K562 (cell line): ENCODE data around the gene CAPN7. TPM values are rescaled to one million over a fixed set of nuclear protein-coding genes. Genes with fewer than 3 reads are reported as not detected.

ENCODE experiments used
- ATAC-seq: fragments of 200-7000 bp; cut with Tn5 transposase; 3 replicates; pipeline ENCODE4 v1.9.1; 2020; ENCODE audit warnings: moderate library complexity
- BruUV-seq: library from RNA; stranded (reverse); fragments of 400-500 nt; replicated peaks from 2 replicates; lab custom pipeline; 2021; lab: Mats Ljungman, UMichigan
- CTCF ChIA-PET: fragments of 300-600 bp; formaldehyde crosslinking; extraction: SDS; loops from one replicate; lab custom pipeline; 2021; ENCODE audit warnings: low intra/inter-chr PET ratio; lab: Yijun Ruan, JAX
- POLR2A ChIA-PET: fragments of 300-600, 350-650 bp; sonication (Branson Sonifier 250); formaldehyde crosslinking; extraction: SDS; loops from one replicate; lab custom pipeline; 2021; ENCODE audit warnings: antibody characterized with exemption, inconsistent platforms; lab: Yijun Ruan, JAX
- DNase-seq, 4 experiments: peaks; one replicate each; pipeline versions ENCODE4 v3.0.0 to v3.0.0-alpha.2; 2011 to 2018; ENCODE audit warnings: low spot score in 3 of 4, mixed read lengths in 3 of 4; ENCODE audit errors: extremely low read depth in 1 of 4
- FAIRE-seq: peaks from 2 replicates; lab custom pipeline; 2011; peaks lifted over from hg19 to GRCh38; lab: Jason Lieb, UNC
- H2AFZ ChIP-seq: 2 replicates; pipeline ENCODE4 v1.6.0; 2011; ENCODE audit warnings: low read depth, low read length, control low read depth, inconsistent platforms
- H3K27ac ChIP-seq: fragments of 200-600 bp; 3 replicates; pipeline ENCODE4 v1.8.0; 2011; ENCODE audit warnings: low read depth, mild to moderate bottlenecking, control low read depth, inconsistent platforms, low read length, moderate library complexity, mixed read lengths; ENCODE audit errors: extremely low read depth
- H3K27me3 ChIP-seq, 2 experiments: fragments of 300-600 bp in 1 of 2; 2 replicates in 1 of 2; 3 replicates in 1 of 2; pipeline versions ENCODE4 v1.6.0 to v1.8.0; 2011; ENCODE audit warnings: inconsistent platforms in 2 of 2, low read length in 2 of 2, mild to moderate bottlenecking in 1 of 2, mixed read lengths in 1 of 2, moderate library complexity in 1 of 2; ENCODE audit not compliant: control insufficient read depth in 2 of 2, insufficient read depth in 2 of 2
- H3K36me3 ChIP-seq: fragments of 300-600 bp; 3 replicates; pipeline ENCODE4 v1.8.0; 2011; ENCODE audit warnings: mild to moderate bottlenecking, low read length, inconsistent platforms; ENCODE audit not compliant: control insufficient read depth, insufficient read depth
- H3K4me1 ChIP-seq, 2 experiments: fragments of 200-600 bp in 1 of 2; replicated peaks in 1 of 2; 2 replicates in 1 of 2; 3 replicates in 1 of 2; pipeline versions ENCODE4 v1.5.1 to v1.8.0; 2011; ENCODE audit warnings: inconsistent platforms in 2 of 2, low read length in 2 of 2, mild to moderate bottlenecking in 1 of 2, mixed read lengths in 1 of 2, moderate library complexity in 1 of 2; ENCODE audit not compliant: control insufficient read depth in 2 of 2, insufficient read depth in 2 of 2
- H3K4me2 ChIP-seq: 2 replicates; pipeline ENCODE4 v1.6.1; 2011; ENCODE audit warnings: low read length, control low read depth, inconsistent platforms, mixed read lengths; ENCODE audit not compliant: insufficient read depth
- H3K4me3 ChIP-seq: fragments of 200-600 bp; sonication (generic), shearing (Covaris generic); 2 replicates; pipeline ENCODE4 v1.5.1; 2016; ENCODE audit warnings: control low read depth, inconsistent platforms
- H3K79me2 ChIP-seq: fragments of 200-600 bp; 3 replicates; pipeline ENCODE4 v1.8.0; 2011; ENCODE audit warnings: low read length, inconsistent platforms; ENCODE audit not compliant: control insufficient read depth, insufficient read depth
- H3K9ac ChIP-seq, 2 experiments: 2 replicates each; pipeline versions ENCODE4 v1.6.0 to v1.6.1; 2011; ENCODE audit warnings: low read depth in 2 of 2, low read length in 2 of 2, control low read depth in 1 of 2, inconsistent platforms in 1 of 2, mild to moderate bottlenecking in 1 of 2, mixed read lengths in 1 of 2; ENCODE audit not compliant: insufficient read depth in 1 of 2
- H3K9me1 ChIP-seq: one replicate; pipeline ENCODE4 v1.6.0; 2011; ENCODE audit warnings: inconsistent platforms, mild to moderate bottlenecking, low read length, moderate library complexity; ENCODE audit not compliant: control insufficient read depth, insufficient read depth
- H3K9me3 ChIP-seq: replicated peaks from 2 replicates; pipeline ENCODE4 v1.5.1; 2011; ENCODE audit warnings: low read depth, low read length, inconsistent platforms; ENCODE audit not compliant: control insufficient read depth, insufficient read depth
- H4K20me1 ChIP-seq: replicated peaks from 2 replicates; pipeline ENCODE4 v1.6.1; 2011; ENCODE audit warnings: low read length, inconsistent platforms, mixed read lengths; ENCODE audit not compliant: control insufficient read depth, insufficient read depth
- CCAR2 ChIP-seq: fragments of 200-400 bp; formaldehyde crosslinking; IDR thresholded peaks from 2 replicates; pipeline ENCODE4 v1.6.1; 2017; ENCODE audit warnings: mild to moderate bottlenecking, low read depth, low read length
- CREBBP ChIP-seq: IDR thresholded peaks from one replicate; pipeline ENCODE4 v1.6.1; 2012; ENCODE audit warnings: low read depth, mild to moderate bottlenecking, control low read depth, inconsistent platforms, low read length
- HSF4 ChIP-seq: fragments of 250-450 bp; sonication (Bioruptor Pico); IDR thresholded peaks from 2 replicates; pipeline ENCODE4 v2.1.2; 2022; ENCODE audit warnings: mild to moderate bottlenecking, moderate library complexity, borderline replicate concordance
- L3MBTL2 ChIP-seq: fragments of 450-650 bp; IDR thresholded peaks from 2 replicates; pipeline ENCODE4 v1.6.1; 2016; ENCODE audit warnings: mild to moderate bottlenecking, moderate library complexity
- SREBF2 ChIP-seq: sonication (generic); formaldehyde crosslinking; IDR thresholded peaks from 2 replicates; pipeline ENCODE4 v1.4.0; 2020; ENCODE audit warnings: mild to moderate bottlenecking, missing genetic modification reagents
- ZNF174 ChIP-seq: fragments of 250-450 bp; sonication (Bioruptor Pico); IDR thresholded peaks from 2 replicates; pipeline ENCODE4 v1.4.0; 2020; ENCODE audit warnings: mild to moderate bottlenecking
- ZNF436 ChIP-seq: fragments of 250-450, 450-650 bp; sonication (Bioruptor Pico); formaldehyde crosslinking; IDR thresholded peaks from 2 replicates; pipeline ENCODE4 v1.7.0; 2020; ENCODE audit warnings: mild to moderate bottlenecking
- WGBS: fragments of 100-300 bp; shearing (Covaris generic); methylation state at CpG from one replicate; pipeline ENCODE4 v1.1.6; 2016; ENCODE audit warnings: low coverage, mixed read lengths; ENCODE audit not compliant: insufficient coverage; ENCODE audit errors: missing lambda C conversion rate; 5-methylcytosine and 5-hydroxymethylcytosine counted together
- in situ Hi-C: fragments of 300-500 bp; cut with MboI; formaldehyde crosslinking; loops from 4 replicates; pipeline ENCODE4 v1.15.0; 2018; ENCODE audit warnings: inconsistent platforms, mixed read lengths
- intact Hi-C: fragments of 100-400 bp; cut with micrococcal nuclease; formaldehyde crosslinking; loops from 2 replicates; pipeline ENCODE4 v1.14.2; 2022
- polyA plus RNA-seq, 8 experiments: library from polyadenylated mRNA; depleted of rRNA in 4 of 8; stranded (reverse) in 5 of 8; unstranded in 3 of 8; fragments of >200 nt; fragmentation: Nextera tagmentation in 2 of 8; fragmentation: Illumina TruSeq in 1 of 8; extraction: Ambion mirVana in 2 of 8; extraction: Trizol in 1 of 8; gene quantifications; 2 replicates each; pipeline versions ENCODE4 v1.2.1 to v1.2.3, GENCODE V29; 2011 to 2014; ENCODE audit warnings: inconsistent platforms in 1 of 8, missing spikeins in 1 of 8
- total RNA-seq, 7 experiments: library from RNA; depleted of rRNA in 6 of 7; stranded (reverse); fragments of >200 nt in 6 of 7; fragmentation: Illumina TruSeq in 2 of 7; extraction: Trizol in 2 of 7; gene quantifications; 2 replicates each; pipeline versions ENCODE4 v1.2.1 to v1.2.3, GENCODE V29; 2011 to 2021; ENCODE audit warnings: low replicate concordance in 1 of 7
- TF ChIP-seq, protein P1 (sequence below): fragments of 250-450 bp; sonication (Bioruptor Pico); IDR thresholded peaks from 2 replicates; pipeline ENCODE4 v1.4.0; 2020; ENCODE audit warnings: mild to moderate bottlenecking, moderate library complexity
- TF ChIP-seq, protein P2 (sequence below): fragments of 150-350 bp; conservative IDR thresholded peaks from 2 replicates; pipeline ENCODE4 v1.6.1; 2014; ENCODE audit warnings: low read length
- TF ChIP-seq, protein P3 (sequence below): sonication (generic); formaldehyde crosslinking; IDR thresholded peaks from 2 replicates; pipeline ENCODE4 v1.8.0; 2022; ENCODE audit warnings: mild to moderate bottlenecking, missing genetic modification reagents
- TF ChIP-seq, protein P4 (sequence below): fragments of 450-650 bp; formaldehyde crosslinking; IDR thresholded peaks from 2 replicates; pipeline ENCODE4 v1.4.0; 2020; ENCODE audit warnings: mild to moderate bottlenecking, moderate library complexity
- TF ChIP-seq, protein P5 (sequence below): sonication (generic); formaldehyde crosslinking; IDR thresholded peaks from 2 replicates; pipeline ENCODE4 v1.9.0; 2022; ENCODE audit warnings: mild to moderate bottlenecking, missing genetic modification reagents
- TF ChIP-seq, protein P6 (sequence below): IDR thresholded peaks from 2 replicates; pipeline ENCODE4 v1.6.1; 2014; ENCODE audit warnings: antibody characterized with exemption

The CAPN7 gene
- total and polyA plus RNA-seq, 9 of the 15 experiments (the other 6 are each of a cell fraction or from before 2014, with no cell fraction given): 6.5 to 42.7 (median 32.7) TPM

DNA sequence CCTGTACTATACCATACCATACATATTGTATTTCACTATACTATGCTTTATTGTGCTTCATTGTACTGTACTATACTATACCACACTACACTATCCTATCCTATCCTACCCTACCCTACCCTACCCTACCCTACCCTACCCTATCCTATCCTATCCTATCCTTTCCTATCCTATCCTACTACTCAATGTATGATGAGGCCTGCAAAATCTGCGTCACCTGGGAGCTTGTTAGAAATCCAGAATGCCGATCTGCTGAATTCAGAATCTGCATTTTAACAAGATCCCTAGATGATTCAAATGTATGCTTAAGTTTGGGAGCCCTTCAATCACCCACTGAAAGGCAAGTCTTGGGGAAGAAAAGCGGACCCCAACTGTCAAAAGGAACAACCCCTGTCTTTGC, 45.4 kb upstream of the CAPN7 start:
- Histone ChIP-seq H3K9ac (no peak overlapping the region), H3K27me3 (peaks cover under 1 to 7% of the 10 kb centered on the region in 2 experiments; a peak in 3 of 5 replicates), H3K9me3 (peaks cover 6% of the 10 kb centered on the region; the same call in 1 of the 2 replicates), H3K4me2 (no peak overlapping the region), H3K36me3 (no peaks in the 10 kb centered on the region), H3K4me1 (no peaks in the 10 kb centered on the region), H3K4me3 (no peak overlapping the region), H4K20me1 (no peaks in the 10 kb centered on the region), H3K79me2 (no peaks in the 10 kb centered on the region), H2AFZ (no peak overlapping the region), H3K9me1 (no peaks in the 10 kb centered on the region), H3K27ac (no peak overlapping the region)
- no peak for FAIRE-seq
- ATAC-seq: no peak
- POLR2A ChIA-PET: interaction anchor here (0.7 to 1.5 kb wide), 2 partner anchors 9 to 969 kb away, joined by 3 read pairs; no protein-coding TSS in a partner anchor
- DNase-seq: no peak
- intact Hi-C loops: no loop called here
- TF ChIP-seq ZNF174 (CRISPR knock-in tag): no peak
- no peak for TF ChIP-seq L3MBTL2
- peak; percentile 73 for TF ChIP-seq CREBBP
- no peak for TF ChIP-seq HSF4
- TF ChIP-seq, protein P1, sequence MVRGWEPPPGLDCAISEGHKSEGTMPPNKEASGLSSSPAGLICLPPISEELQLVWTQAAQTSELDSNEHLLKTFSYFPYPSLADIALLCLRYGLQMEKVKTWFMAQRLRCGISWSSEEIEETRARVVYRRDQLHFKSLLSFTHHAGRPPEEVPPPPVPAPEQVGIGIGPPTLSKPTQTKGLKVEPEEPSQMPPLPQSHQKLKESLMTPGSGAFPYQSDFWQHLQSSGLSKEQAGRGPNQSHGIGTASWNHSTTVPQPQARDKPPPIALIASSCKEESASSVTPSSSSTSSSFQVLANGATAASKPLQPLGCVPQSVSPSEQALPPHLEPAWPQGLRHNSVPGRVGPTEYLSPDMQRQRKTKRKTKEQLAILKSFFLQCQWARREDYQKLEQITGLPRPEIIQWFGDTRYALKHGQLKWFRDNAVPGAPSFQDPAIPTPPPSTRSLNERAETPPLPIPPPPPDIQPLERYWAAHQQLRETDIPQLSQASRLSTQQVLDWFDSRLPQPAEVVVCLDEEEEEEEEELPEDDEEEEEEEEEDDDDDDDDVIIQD (CRISPR knock-in tag): no peak
- TF ChIP-seq, protein P2, sequence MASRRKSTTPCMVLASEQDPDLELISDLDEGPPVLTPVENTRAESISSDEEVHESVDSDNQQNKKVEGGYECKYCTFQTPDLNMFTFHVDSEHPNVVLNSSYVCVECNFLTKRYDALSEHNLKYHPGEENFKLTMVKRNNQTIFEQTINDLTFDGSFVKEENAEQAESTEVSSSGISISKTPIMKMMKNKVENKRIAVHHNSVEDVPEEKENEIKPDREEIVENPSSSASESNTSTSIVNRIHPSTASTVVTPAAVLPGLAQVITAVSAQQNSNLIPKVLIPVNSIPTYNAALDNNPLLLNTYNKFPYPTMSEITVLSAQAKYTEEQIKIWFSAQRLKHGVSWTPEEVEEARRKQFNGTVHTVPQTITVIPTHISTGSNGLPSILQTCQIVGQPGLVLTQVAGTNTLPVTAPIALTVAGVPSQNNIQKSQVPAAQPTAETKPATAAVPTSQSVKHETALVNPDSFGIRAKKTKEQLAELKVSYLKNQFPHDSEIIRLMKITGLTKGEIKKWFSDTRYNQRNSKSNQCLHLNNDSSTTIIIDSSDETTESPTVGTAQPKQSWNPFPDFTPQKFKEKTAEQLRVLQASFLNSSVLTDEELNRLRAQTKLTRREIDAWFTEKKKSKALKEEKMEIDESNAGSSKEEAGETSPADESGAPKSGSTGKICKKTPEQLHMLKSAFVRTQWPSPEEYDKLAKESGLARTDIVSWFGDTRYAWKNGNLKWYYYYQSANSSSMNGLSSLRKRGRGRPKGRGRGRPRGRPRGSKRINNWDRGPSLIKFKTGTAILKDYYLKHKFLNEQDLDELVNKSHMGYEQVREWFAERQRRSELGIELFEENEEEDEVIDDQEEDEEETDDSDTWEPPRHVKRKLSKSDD: no peak
- TF ChIP-seq ZNF436 (CRISPR knock-in tag): peak; percentile 53; the same call in 1 of the 2 replicates
- no peak for TF ChIP-seq CCAR2
- TF ChIP-seq, protein P3, sequence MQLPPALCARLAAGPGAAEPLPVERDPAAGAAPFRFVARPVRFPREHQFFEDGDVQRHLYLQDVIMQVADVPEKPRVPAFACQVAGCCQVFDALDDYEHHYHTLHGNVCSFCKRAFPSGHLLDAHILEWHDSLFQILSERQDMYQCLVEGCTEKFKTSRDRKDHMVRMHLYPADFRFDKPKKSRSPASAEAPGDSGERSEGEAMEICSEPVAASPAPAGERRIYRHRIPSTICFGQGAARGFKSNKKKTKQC (CRISPR knock-in tag): no peak
- TF ChIP-seq, protein P4, sequence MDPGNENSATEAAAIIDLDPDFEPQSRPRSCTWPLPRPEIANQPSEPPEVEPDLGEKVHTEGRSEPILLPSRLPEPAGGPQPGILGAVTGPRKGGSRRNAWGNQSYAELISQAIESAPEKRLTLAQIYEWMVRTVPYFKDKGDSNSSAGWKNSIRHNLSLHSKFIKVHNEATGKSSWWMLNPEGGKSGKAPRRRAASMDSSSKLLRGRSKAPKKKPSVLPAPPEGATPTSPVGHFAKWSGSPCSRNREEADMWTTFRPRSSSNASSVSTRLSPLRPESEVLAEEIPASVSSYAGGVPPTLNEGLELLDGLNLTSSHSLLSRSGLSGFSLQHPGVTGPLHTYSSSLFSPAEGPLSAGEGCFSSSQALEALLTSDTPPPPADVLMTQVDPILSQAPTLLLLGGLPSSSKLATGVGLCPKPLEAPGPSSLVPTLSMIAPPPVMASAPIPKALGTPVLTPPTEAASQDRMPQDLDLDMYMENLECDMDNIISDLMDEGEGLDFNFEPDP (CRISPR knock-in tag): no peak
- no peak for TF ChIP-seq SREBF2 (CRISPR knock-in tag)
- TF ChIP-seq, protein P5, sequence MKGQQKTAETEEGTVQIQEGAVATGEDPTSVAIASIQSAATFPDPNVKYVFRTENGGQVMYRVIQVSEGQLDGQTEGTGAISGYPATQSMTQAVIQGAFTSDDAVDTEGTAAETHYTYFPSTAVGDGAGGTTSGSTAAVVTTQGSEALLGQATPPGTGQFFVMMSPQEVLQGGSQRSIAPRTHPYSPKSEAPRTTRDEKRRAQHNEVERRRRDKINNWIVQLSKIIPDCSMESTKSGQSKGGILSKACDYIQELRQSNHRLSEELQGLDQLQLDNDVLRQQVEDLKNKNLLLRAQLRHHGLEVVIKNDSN (CRISPR knock-in tag): no peak
- TF ChIP-seq, protein P6, sequence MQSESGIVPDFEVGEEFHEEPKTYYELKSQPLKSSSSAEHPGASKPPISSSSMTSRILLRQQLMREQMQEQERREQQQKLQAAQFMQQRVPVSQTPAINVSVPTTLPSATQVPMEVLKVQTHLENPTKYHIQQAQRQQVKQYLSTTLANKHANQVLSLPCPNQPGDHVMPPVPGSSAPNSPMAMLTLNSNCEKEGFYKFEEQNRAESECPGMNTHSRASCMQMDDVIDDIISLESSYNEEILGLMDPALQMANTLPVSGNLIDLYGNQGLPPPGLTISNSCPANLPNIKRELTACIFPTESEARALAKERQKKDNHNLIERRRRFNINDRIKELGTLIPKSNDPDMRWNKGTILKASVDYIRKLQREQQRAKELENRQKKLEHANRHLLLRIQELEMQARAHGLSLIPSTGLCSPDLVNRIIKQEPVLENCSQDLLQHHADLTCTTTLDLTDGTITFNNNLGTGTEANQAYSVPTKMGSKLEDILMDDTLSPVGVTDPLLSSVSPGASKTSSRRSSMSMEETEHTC: no peak
- CTCF ChIA-PET: no interaction called here
- BruUV-seq: no TSS peak
- 21% methylated on average over 3 of the region's 3 CpGs for WGBS
- in situ Hi-C loops: no loop called here
